IMR-90 (cell line): ENCODE data around the gene LPAR1. TPM values are rescaled to one million over a fixed set of nuclear protein-coding genes. Genes with fewer than 3 reads are reported as not detected.

Experiments
- ATAC-seq: fragments of 200-7000 bp; cut with Tn5 transposase; 2 replicates; pipeline ENCODE4 v1.9.1; 2020; ENCODE audit warnings: low read depth, mild to moderate bottlenecking, moderate library complexity
- BruUV-seq: library from RNA; stranded (reverse); fragments of 400-500 nt; replicated peaks from 2 replicates; lab custom pipeline; 2021; lab: Mats Ljungman, UMichigan
- CTCF ChIA-PET: fragments of 300-600 bp; formaldehyde crosslinking; extraction: SDS; loops from one replicate; lab custom pipeline; 2021; ENCODE audit warnings: antibody characterized with exemption; lab: Yijun Ruan, JAX
- POLR2A ChIA-PET: fragments of 300-600 bp; sonication (Branson Sonifier 250); formaldehyde crosslinking; loops from one replicate; lab custom pipeline; 2022; ENCODE audit warnings: antibody characterized with exemption; ENCODE audit not compliant: unreplicated experiment; lab: Charles Lee
- DNase-seq: peaks from one replicate; pipeline ENCODE4 v3.0.0; 2013
- H2AFZ ChIP-seq: replicated peaks from 2 replicates; pipeline ENCODE3; 2013; ENCODE audit warnings: low read length, mild to moderate bottlenecking; ENCODE audit not compliant: poor library complexity
- H2AK5ac ChIP-seq: 2 replicates; pipeline ENCODE4 v1.6.1; 2013; ENCODE audit warnings: low read depth, low read length, inconsistent platforms
- H2AK9ac ChIP-seq: replicated peaks from 2 replicates; pipeline ENCODE3; 2013; ENCODE audit warnings: mild to moderate bottlenecking, low read depth, low read length, moderate library complexity; ENCODE audit not compliant: poor library complexity
- H2BK120ac ChIP-seq: 2 replicates; pipeline ENCODE4 v1.6.1; 2013; ENCODE audit warnings: low read depth, low read length, inconsistent platforms
- H2BK15ac ChIP-seq: 3 replicates; pipeline ENCODE4 v1.6.1; 2013; ENCODE audit warnings: low read depth, low read length, inconsistent platforms
- H2BK20ac ChIP-seq: 2 replicates; pipeline ENCODE4 v1.6.1; 2013; ENCODE audit warnings: low read depth, mild to moderate bottlenecking, inconsistent platforms, low read length, moderate library complexity
- H2BK5ac ChIP-seq: 2 replicates; pipeline ENCODE4 v1.6.1; 2013; ENCODE audit warnings: mild to moderate bottlenecking, low read depth, low read length, inconsistent platforms; ENCODE audit not compliant: poor library complexity, severe bottlenecking
- H3K14ac ChIP-seq: replicated peaks from 2 replicates; pipeline ENCODE4 v1.6.1; 2013; ENCODE audit warnings: low read depth, low read length, inconsistent platforms
- H3K18ac ChIP-seq: 2 replicates; pipeline ENCODE4 v1.6.1; 2013; ENCODE audit warnings: low read depth, low read length, control low read depth
- H3K23ac ChIP-seq: 2 replicates; pipeline ENCODE4 v1.6.1; 2013; ENCODE audit warnings: low read depth, low read length, inconsistent platforms
- H3K27ac ChIP-seq: 2 replicates; pipeline ENCODE4 v1.5.1; 2013; ENCODE audit warnings: mild to moderate bottlenecking, control low read depth, low read length; ENCODE audit not compliant: insufficient read depth
- H3K27me3 ChIP-seq: 2 replicates; pipeline ENCODE4 v1.6.1; 2013; ENCODE audit warnings: low read length; ENCODE audit not compliant: control insufficient read depth, insufficient read depth
- H3K36me3 ChIP-seq: 2 replicates; pipeline ENCODE4 v1.6.1; 2013; ENCODE audit warnings: low read length, mixed read lengths; ENCODE audit not compliant: control insufficient read depth, insufficient read depth
- H3K4ac ChIP-seq: 2 replicates; pipeline ENCODE4 v1.6.1; 2013; ENCODE audit warnings: low read depth, low read length, inconsistent platforms
- H3K4me1 ChIP-seq: 2 replicates; pipeline ENCODE4 v1.6.1; 2013; ENCODE audit warnings: low read length, mixed read lengths; ENCODE audit not compliant: control insufficient read depth, insufficient read depth
- H3K4me2 ChIP-seq: 2 replicates; pipeline ENCODE4 v1.6.1; 2013; ENCODE audit warnings: low read depth, mild to moderate bottlenecking, control low read depth, low read length, moderate library complexity
- H3K4me3 ChIP-seq: 2 replicates; pipeline ENCODE4 v1.5.1; 2013; ENCODE audit warnings: low read depth, mild to moderate bottlenecking, control low read depth, low read length, moderate library complexity; ENCODE audit not compliant: insufficient read depth
- H3K56ac ChIP-seq: 2 replicates; pipeline ENCODE4 v1.6.1; 2013; ENCODE audit warnings: low read length, inconsistent platforms; ENCODE audit not compliant: insufficient read depth; ENCODE audit errors: extremely low read depth
- H3K79me1 ChIP-seq, 2 experiments: 2 replicates each; pipeline ENCODE4 v1.6.1; 2013; ENCODE audit warnings: low read length in 2 of 2, inconsistent platforms in 1 of 2, low read depth in 1 of 2
- H3K9ac ChIP-seq: 2 replicates; pipeline ENCODE4 v1.6.1; 2013; ENCODE audit warnings: low read depth, low read length, control low read depth
- H3K9me1 ChIP-seq: 2 replicates; pipeline ENCODE4 v1.6.1; 2013; ENCODE audit warnings: low read length, inconsistent platforms; ENCODE audit not compliant: insufficient read depth
- H3K9me3 ChIP-seq: 2 replicates; pipeline ENCODE4 v1.6.1; 2013; ENCODE audit warnings: low read length; ENCODE audit not compliant: control insufficient read depth, insufficient read depth
- H4K20me1 ChIP-seq: 2 replicates; pipeline ENCODE4 v1.6.1; 2013; ENCODE audit warnings: low read length, inconsistent platforms; ENCODE audit not compliant: insufficient read depth
- H4K5ac ChIP-seq: 2 replicates; pipeline ENCODE4 v1.6.1; 2013; ENCODE audit warnings: mild to moderate bottlenecking, low read depth, low read length, control low read depth
- H4K8ac ChIP-seq, 2 experiments: 2 replicates each; pipeline ENCODE4 v1.6.1; 2013; ENCODE audit warnings: low read depth in 2 of 2, low read length in 2 of 2, control low read depth in 1 of 2, inconsistent platforms in 1 of 2
- H4K91ac ChIP-seq: 2 replicates; pipeline ENCODE4 v1.6.1; 2013; ENCODE audit warnings: low read depth, low read length, inconsistent platforms; ENCODE audit not compliant: insufficient read depth
- CEBPB ChIP-seq: IDR thresholded peaks from 2 replicates; pipeline ENCODE4 v1.6.1; 2012; ENCODE audit warnings: low read depth, low read length, improper control_type of control experiment
- CHD1 ChIP-seq: IDR thresholded peaks from 2 replicates; pipeline ENCODE4 v1.6.1; 2012; ENCODE audit warnings: low read depth, low read length, improper control_type of control experiment
- FOS ChIP-seq: fragments of 150-350 bp; IDR thresholded peaks from 2 replicates; pipeline ENCODE4 v1.6.1; 2016; ENCODE audit warnings: low read depth, low read length
- MAZ ChIP-seq: IDR thresholded peaks from 2 replicates; pipeline ENCODE4 v1.6.1; 2012; ENCODE audit warnings: low read depth, mild to moderate bottlenecking, low read length, improper control_type of control experiment, moderate library complexity, borderline replicate concordance
- MXI1 ChIP-seq: IDR thresholded peaks from 2 replicates; pipeline ENCODE4 v1.6.1; 2012; ENCODE audit warnings: low read depth, mild to moderate bottlenecking, low read length, moderate library complexity, borderline replicate concordance
- POLR2A ChIP-seq: IDR thresholded peaks from 2 replicates; pipeline ENCODE4 v1.6.1; 2012; ENCODE audit warnings: mild to moderate bottlenecking, low read depth, low read length
- RAD21 ChIP-seq: IDR thresholded peaks from 2 replicates; pipeline ENCODE4 v1.6.1; 2012; ENCODE audit warnings: low read length, improper control_type of control experiment
- SMC3 ChIP-seq: fragments of 150-350 bp; IDR thresholded peaks from 2 replicates; pipeline ENCODE4 v1.6.1; 2016; ENCODE audit warnings: low read depth, mild to moderate bottlenecking, antibody characterized with exemption, low read length, moderate library complexity
- WGBS, 2 experiments: methylation state at CpG; one replicate each; pipeline versions ENCODE4 v1.1.5 to v1.1.7; 2013; ENCODE audit warnings: missing lambda C conversion rate in 2 of 2; ENCODE audit not compliant: insufficient read length in 1 of 2; ENCODE audit errors: extremely low coverage in 2 of 2; 5-methylcytosine and 5-hydroxymethylcytosine counted together
- dilution Hi-C: fragments of 300-500 bp; cut with HindIII; formaldehyde crosslinking; loops from one replicate; pipeline ENCODE4 v1.14.3; 2018; ENCODE audit warnings: low sequenced_read_pairs; ENCODE audit not compliant: unreplicated experiment
- in situ Hi-C: fragments of 300-500 bp; cut with MboI; formaldehyde crosslinking; loops from 3 replicates; pipeline ENCODE4 v1.14.3; 2019; ENCODE audit warnings: low sequenced_read_pairs, inconsistent platforms, mixed read lengths
- intact Hi-C: fragments of 100-400 bp; cut with micrococcal nuclease; formaldehyde crosslinking; loops from 2 replicates; pipeline ENCODE4 v1.10.0; 2022
- polyA plus RNA-seq, 3 experiments: library from polyadenylated mRNA; depleted of rRNA; stranded (reverse); fragments of >200 nt; gene quantifications; 2 replicates each; pipeline ENCODE4 v1.2.3, GENCODE V29; 2012; ENCODE audit warnings: low replicate concordance in 1 of 3
- total RNA-seq: library from RNA; depleted of rRNA; stranded (reverse); fragments of >200 nt; gene quantifications from 2 replicates; pipeline ENCODE4 v1.2.3, GENCODE V29; 2012
- TF ChIP-seq, protein P1 (sequence below): conservative IDR thresholded peaks from 2 replicates; pipeline ENCODE4 v1.5.1; 2012; ENCODE audit warnings: mild to moderate bottlenecking, low read depth, low read length, improper control_type of control experiment
- TF ChIP-seq, protein P2 (sequence below): fragments of 150-350 bp; IDR thresholded peaks from 2 replicates; pipeline ENCODE4 v1.6.1; 2017; ENCODE audit warnings: mild to moderate bottlenecking, antibody characterized with exemption, low read length, low read depth

Gene LPAR1
- total and polyA plus RNA-seq, 2 of the 4 experiments (the other 2 are of a cell fraction) = 171 to 315 TPM

- Histone ChIP-seq H3K9me1 (peaks cover 6% of the 10 kb centered on the region), H3K9me3 (peaks cover 3% of the 10 kb centered on the region; the same call in 1 of the 2 replicates), H3K18ac (peak overlapping the region; percentile 0; the same call in 1 of the 2 replicates), H2BK20ac (no peak overlapping the region), H3K4ac (peak overlapping the region; percentile 9; the same call in 1 of the 2 replicates), H3K27ac (no peak overlapping the region), H3K79me1 (peaks cover 27 to 63% of the 10 kb centered on the region in 2 experiments), H2AK9ac (no peak overlapping the region), H4K91ac (no peak overlapping the region), H2AK5ac (peak overlapping the region; percentile 5; the same call in 1 of the 2 replicates), H3K4me2 (no peak overlapping the region), H4K20me1 (peaks cover 27% of the 10 kb centered on the region; the same call in 1 of the 2 replicates), H2AFZ (no peak overlapping the region), H3K23ac (peak overlapping the region; percentile 21; the same call in 1 of the 2 replicates), H3K4me3 (no peak overlapping the region), H4K8ac (0 out of 4 replicates have a peak overlapping the region, but pooled peaks of 1 of the 2 experiments have one; percentile 26), H3K14ac (peak overlapping the region; percentile 73), H2BK15ac (no peak overlapping the region; the same call in 2 of the 3 replicates), H3K56ac (no peak overlapping the region), H3K9ac (no peak overlapping the region), H3K27me3 (no peaks in the 10 kb centered on the region), H3K4me1 (peaks cover 10% of the 10 kb centered on the region; the same call in 1 of the 2 replicates), H3K36me3 (peaks cover 23% of the 10 kb centered on the region), H2BK120ac (peak overlapping the region; percentile 33; the same call in 1 of the 2 replicates), H2BK5ac (peak overlapping the region; percentile 77), H4K5ac (peak overlapping the region; percentile 31; the same call in 1 of the 2 replicates)
- peak; percentile 19; the same call in 1 of the 2 replicates for ATAC-seq
- dilution Hi-C loops (no loop called here), in situ Hi-C loops (no loop called here), intact Hi-C loops (no loop called here)
- no peak for TF ChIP-seq RAD21
- no peak for TF ChIP-seq SMC3
- TF ChIP-seq CHD1 = no peak
- no peak for TF ChIP-seq CEBPB
- TF ChIP-seq, protein P1, sequence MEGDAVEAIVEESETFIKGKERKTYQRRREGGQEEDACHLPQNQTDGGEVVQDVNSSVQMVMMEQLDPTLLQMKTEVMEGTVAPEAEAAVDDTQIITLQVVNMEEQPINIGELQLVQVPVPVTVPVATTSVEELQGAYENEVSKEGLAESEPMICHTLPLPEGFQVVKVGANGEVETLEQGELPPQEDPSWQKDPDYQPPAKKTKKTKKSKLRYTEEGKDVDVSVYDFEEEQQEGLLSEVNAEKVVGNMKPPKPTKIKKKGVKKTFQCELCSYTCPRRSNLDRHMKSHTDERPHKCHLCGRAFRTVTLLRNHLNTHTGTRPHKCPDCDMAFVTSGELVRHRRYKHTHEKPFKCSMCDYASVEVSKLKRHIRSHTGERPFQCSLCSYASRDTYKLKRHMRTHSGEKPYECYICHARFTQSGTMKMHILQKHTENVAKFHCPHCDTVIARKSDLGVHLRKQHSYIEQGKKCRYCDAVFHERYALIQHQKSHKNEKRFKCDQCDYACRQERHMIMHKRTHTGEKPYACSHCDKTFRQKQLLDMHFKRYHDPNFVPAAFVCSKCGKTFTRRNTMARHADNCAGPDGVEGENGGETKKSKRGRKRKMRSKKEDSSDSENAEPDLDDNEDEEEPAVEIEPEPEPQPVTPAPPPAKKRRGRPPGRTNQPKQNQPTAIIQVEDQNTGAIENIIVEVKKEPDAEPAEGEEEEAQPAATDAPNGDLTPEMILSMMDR = no peak
- TF ChIP-seq FOS = no peak
- TF ChIP-seq, protein P2, sequence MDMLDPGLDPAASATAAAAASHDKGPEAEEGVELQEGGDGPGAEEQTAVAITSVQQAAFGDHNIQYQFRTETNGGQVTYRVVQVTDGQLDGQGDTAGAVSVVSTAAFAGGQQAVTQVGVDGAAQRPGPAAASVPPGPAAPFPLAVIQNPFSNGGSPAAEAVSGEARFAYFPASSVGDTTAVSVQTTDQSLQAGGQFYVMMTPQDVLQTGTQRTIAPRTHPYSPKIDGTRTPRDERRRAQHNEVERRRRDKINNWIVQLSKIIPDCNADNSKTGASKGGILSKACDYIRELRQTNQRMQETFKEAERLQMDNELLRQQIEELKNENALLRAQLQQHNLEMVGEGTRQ = no peak
- no peak for TF ChIP-seq POLR2A
- no peak for TF ChIP-seq MXI1
- no peak for TF ChIP-seq MAZ
- BruUV-seq = no TSS peak
- POLR2A ChIA-PET = no interaction called here
- DNase-seq = peak; percentile 61
- CTCF ChIA-PET = no interaction called here
- 100% methylated on average over 1 of the region's 2 CpGs; no CpG with 5 or more reads in 1 of the 2 experiments for WGBS, 2 experiments
These were observed 109.7 kb downstream of the LPAR1 start for GRCh38 chr9:110928599-110928998.
